Sigmoid colon (tissue), 7 donors: ENCODE data around the gene MYO18A. TPM values are rescaled to one million over a fixed set of nuclear protein-coding genes. Genes with fewer than 3 reads are reported as not detected.

Source experiments
- DNase-seq: peaks from one replicate; pipeline ENCODE4 v3.0.0-alpha.2; 2019
- H3K27ac ChIP-seq, 4 donors: fragments of 200-600 bp; sonication (generic); one replicate each; pipeline ENCODE4 v1.5.1; 2016 to 2019; ENCODE audit warnings: mild to moderate bottlenecking in 1 of 4
- H3K27me3 ChIP-seq, 3 donors: fragments of 200-600 bp; sonication (generic); one replicate each; pipeline ENCODE4 v1.5.1; 2019; ENCODE audit warnings: mild to moderate bottlenecking in 1 of 3
- H3K36me3 ChIP-seq, 4 donors: fragments of 200-600 bp; sonication (generic); one replicate each; pipeline ENCODE4 v1.5.1; 2016 to 2019
- H3K4me1 ChIP-seq, 4 donors: fragments of 200-600 bp; sonication (generic); one replicate each; pipeline ENCODE4 v1.5.1; 2017 to 2019
- H3K4me3 ChIP-seq, 4 donors: fragments of 200-600 bp; sonication (generic); one replicate each; pipeline ENCODE4 v1.5.1; 2017 to 2019; ENCODE audit warnings: mild to moderate bottlenecking in 2 of 4, moderate library complexity in 1 of 4
- H3K9me3 ChIP-seq, 4 donors: fragments of 200-600 bp in 3 of 4; sonication (generic) in 3 of 4; one replicate each; pipeline versions ENCODE4 v1.5.1 to v1.6.1; 2013 to 2019
- CTCF ChIP-seq, 4 experiments: fragments of 450-650 bp in 3 of 4; fragments of 200-600 bp in 1 of 4; IDR thresholded peaks; one replicate each; pipeline ENCODE4 v1.5.1; 2016 to 2019; ENCODE audit warnings: antibody characterized with exemption in 4 of 4, mild to moderate bottlenecking in 3 of 4, moderate library complexity in 2 of 4
- EP300 ChIP-seq, 4 donors: sonication (generic); formaldehyde crosslinking; IDR thresholded peaks; one replicate each; pipeline ENCODE4 v1.6.1; 2017; ENCODE audit warnings: antibody characterized with exemption in 4 of 4
- POLR2A ChIP-seq, 2 donors: fragments of 450-650 bp; IDR thresholded peaks; one replicate each; pipeline ENCODE4 v1.6.1; 2016; ENCODE audit warnings: antibody characterized with exemption in 2 of 2, mild to moderate bottlenecking in 2 of 2, moderate library complexity in 2 of 2
- POLR2AphosphoS5 ChIP-seq, 4 donors: sonication (generic); formaldehyde crosslinking; IDR thresholded peaks; one replicate each; pipeline ENCODE4 v1.6.1; 2017; ENCODE audit warnings: antibody characterized with exemption in 4 of 4
- WGBS, 2 donors: extraction: QIAGEN DNeasy Blood & Tissue Kit; methylation state at CpG; one replicate each; pipeline ENCODE4 v1.1.7; 2013; 5-methylcytosine and 5-hydroxymethylcytosine counted together
- intact Hi-C: fragments of 100-400 bp; cut with DNase I; formaldehyde crosslinking; loops from one replicate; pipeline ENCODE4 v1.15.1; 2023
- polyA plus RNA-seq, 3 donors: library from polyadenylated mRNA; stranded (reverse); fragments of 200-250 nt; gene quantifications; one replicate each; pipeline ENCODE4 v1.2.3, GENCODE V29; 2013
- total RNA-seq, 4 donors: library from RNA; depleted of rRNA; stranded (reverse); fragments of >200 nt; gene quantifications; one replicate each; pipeline ENCODE4 v1.1.0, GENCODE V29; 2016
- donor health status: healthy with polysubstance abuse.
- donor health status: Bipolar disorder and iron deficiency.
- donor health status: healthy.

Gene MYO18A
- total and polyA plus RNA-seq, 7 donors = 24.0 to 92.6 (median 48.4) TPM

DNA sequence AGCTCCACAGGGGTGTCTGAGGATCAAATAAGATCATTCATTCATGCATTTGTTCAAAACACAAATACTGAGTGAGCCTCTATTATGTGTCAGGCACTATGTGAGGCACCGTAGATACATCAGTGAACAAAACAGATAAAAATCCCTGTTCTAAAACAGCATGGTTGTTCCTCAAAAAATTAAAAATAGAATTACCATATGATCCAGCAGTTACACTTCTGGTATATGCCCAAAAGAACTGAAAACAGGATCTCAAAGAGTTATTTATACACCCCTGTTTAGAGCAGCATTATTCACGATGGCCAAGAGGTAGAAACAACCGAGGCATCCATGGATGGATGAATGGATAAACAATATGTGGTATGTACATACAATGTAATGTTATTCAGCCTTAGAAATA, 121.8 kb downstream of the MYO18A start:
- no peak overlapping the region for H3K27ac ChIP-seq
- no peak overlapping the region for H3K4me3 ChIP-seq
- intact Hi-C loops = no loop called here
- H3K9me3 ChIP-seq = no peaks in the 10 kb centered on the region
- DNase-seq = no peak
- peaks cover 0 to 5% (median 0%) of the 10 kb centered on the region in 4 donors for H3K4me1 ChIP-seq
- peaks cover 0 to 4% (median 0%) of the 10 kb centered on the region in 3 donors for H3K27me3 ChIP-seq
- H3K36me3 ChIP-seq = no peaks in the 10 kb centered on the region
- TF ChIP-seq CTCF (IDR thresholded peaks at IDR 0.05) (no peak), POLR2A (IDR thresholded peaks at IDR 0.05) (no peak), POLR2AphosphoS5 (IDR thresholded peaks at IDR 0.05) (no peak), EP300 (IDR thresholded peaks at IDR 0.05) (no peak)
- 90 to 91% methylated on average over 3 of the region's 3 CpGs for WGBS, 2 donors

- WGBS, 2 donors = 72 to 73% methylated on average over 4 of the region's 4 CpGs
- Histone ChIP-seq H3K27me3 (peaks cover 0 to 4% (median 0%) of the 10 kb centered on the region in 3 donors), H3K9me3 (no peaks in the 10 kb centered on the region), H3K4me1 (peaks cover 0 to 5% (median 0%) of the 10 kb centered on the region in 4 donors), H3K27ac (no peak overlapping the region), H3K36me3 (no peaks in the 10 kb centered on the region), H3K4me3 (no peak overlapping the region)
- no peak for TF ChIP-seq CTCF (IDR thresholded peaks at IDR 0.05)
- no peak for TF ChIP-seq POLR2A (IDR thresholded peaks at IDR 0.05)
- no peak for TF ChIP-seq POLR2AphosphoS5 (IDR thresholded peaks at IDR 0.05)
- TF ChIP-seq EP300 (IDR thresholded peaks at IDR 0.05) = no peak
- no peak for DNase-seq
- intact Hi-C loops = no loop called here
Observed at GRCh38 chr17:29057361-29057760, 122.8 kb downstream of the MYO18A start.

- peaks cover 0 to 5% (median 0%) of the 10 kb centered on the region in 4 donors for H3K4me1 ChIP-seq
- no peaks in the 10 kb centered on the region for H3K36me3 ChIP-seq
- no peak for TF ChIP-seq POLR2AphosphoS5 (IDR thresholded peaks at IDR 0.05)
- TF ChIP-seq CTCF (IDR thresholded peaks at IDR 0.05) = no peak
- TF ChIP-seq EP300 (IDR thresholded peaks at IDR 0.05) = no peak
- no peak for TF ChIP-seq POLR2A (IDR thresholded peaks at IDR 0.05)
- 69 to 76% methylated on average over 10 of the region's 10 CpGs for WGBS, 2 donors
- H3K27me3 ChIP-seq = no peaks in the 10 kb centered on the region
- H3K4me3 ChIP-seq = no peak overlapping the region
- no peak overlapping the region for H3K27ac ChIP-seq
- intact Hi-C loops = no loop called here
- no peaks in the 10 kb centered on the region for H3K9me3 ChIP-seq
- no peak for DNase-seq
Observed at GRCh38 chr17:29054835-29055234, 125.4 kb downstream of the MYO18A start.

DNA sequence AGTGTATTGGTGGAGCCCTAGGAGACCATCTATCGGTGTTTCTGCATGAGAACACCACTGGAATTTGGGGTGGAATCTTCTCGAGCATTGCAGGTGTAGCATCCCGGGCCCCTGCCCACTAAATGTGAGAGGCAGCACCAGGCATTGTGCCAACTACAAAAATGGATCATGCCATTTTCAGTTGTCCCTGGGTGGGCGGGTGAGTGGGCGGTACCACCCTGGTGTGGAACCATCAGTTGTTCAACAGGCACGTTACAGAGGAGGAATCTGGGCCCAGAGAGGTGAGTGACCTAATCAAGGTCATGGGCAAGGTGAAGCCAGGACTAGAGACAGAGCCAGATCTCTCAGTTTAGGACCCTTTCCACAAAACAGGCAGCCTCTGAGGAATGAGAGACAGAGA, 128.5 kb downstream of the MYO18A start:
- intact Hi-C loops = no loop called here
- TF ChIP-seq POLR2AphosphoS5 (IDR thresholded peaks at IDR 0.05) = no peak
- TF ChIP-seq EP300 (IDR thresholded peaks at IDR 0.05) = no peak
- no peak for TF ChIP-seq CTCF (IDR thresholded peaks at IDR 0.05)
- no peak for TF ChIP-seq POLR2A (IDR thresholded peaks at IDR 0.05)
- WGBS, 2 donors = 83 to 84% methylated on average over 6 of the region's 6 CpGs

GRCh38 chr17:29051194-29051593, 129.0 kb downstream of the MYO18A start:
- Histone ChIP-seq H3K9me3 (no peaks in the 10 kb centered on the region), H3K4me3 (no peak overlapping the region), H3K27me3 (no peaks in the 10 kb centered on the region), H3K36me3 (no peaks in the 10 kb centered on the region), H3K27ac (no peak overlapping the region), H3K4me1 (no peaks in the 10 kb centered on the region)
- TF ChIP-seq EP300 (IDR thresholded peaks at IDR 0.05) (no peak), POLR2A (IDR thresholded peaks at IDR 0.05) (no peak), CTCF (IDR thresholded peaks at IDR 0.05) (no peak), POLR2AphosphoS5 (IDR thresholded peaks at IDR 0.05) (no peak)
- DNase-seq = no peak
- intact Hi-C loops = no loop called here
- 86 to 87% methylated on average over 12 of the region's 12 CpGs for WGBS, 2 donors

More for the DNA sequence above, 128.5 kb downstream of the MYO18A start:
- Histone ChIP-seq H3K27ac (no peak overlapping the region), H3K4me1 (no peaks in the 10 kb centered on the region), H3K36me3 (no peaks in the 10 kb centered on the region), H3K4me3 (no peak overlapping the region), H3K27me3 (no peaks in the 10 kb centered on the region), H3K9me3 (no peaks in the 10 kb centered on the region)
- DNase-seq = no peak
